OCI-LY1 (cell line): ENCODE data around the gene SIRT1.

Experiments used
- CTCF ChIP-seq: fragments of 200-600 bp; sonication (generic), shearing (Covaris generic); IDR thresholded peaks from 2 replicates; pipeline ENCODE4 v1.5.1; 2017; ENCODE audit warnings: mild to moderate bottlenecking, antibody characterized with exemption, low read length, moderate library complexity, mixed read lengths
- EZH2 ChIP-seq: fragments of 200-600 bp; sonication (generic), shearing (Covaris generic); IDR thresholded peaks from 2 replicates; pipeline ENCODE4 v1.8.0; 2017; ENCODE audit warnings: borderline replicate concordance, mixed run types, mild to moderate bottlenecking, antibody characterized with exemption, low read length, moderate library complexity, mixed read lengths

DNA sequence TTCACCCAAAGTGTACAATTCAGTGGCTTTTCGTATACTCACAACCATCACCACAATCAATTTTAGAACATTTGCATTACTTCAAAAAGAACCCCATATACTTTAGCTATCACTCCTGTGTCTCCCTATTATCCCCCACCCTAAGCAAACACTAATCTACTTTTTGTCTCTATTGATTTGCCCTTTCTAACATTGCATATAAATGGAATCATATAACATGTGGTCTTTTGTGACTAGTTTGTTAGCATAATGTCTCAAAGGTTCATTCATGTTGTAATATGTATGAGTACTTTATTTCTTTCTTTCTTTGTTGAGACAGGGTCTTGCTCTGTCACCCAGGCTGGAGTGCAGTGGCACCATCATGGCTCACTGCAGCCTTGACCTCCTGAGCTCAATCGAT is 25.5 kb upstream of the SIRT1 start:
- no peak for TF ChIP-seq CTCF
- TF ChIP-seq EZH2, result no peak
